GM12878 (cell line): ENCODE measurements around the gene VAC14.
"Not testable (repeated sequence)": the region's sequence is repeated elsewhere in the genome, so short reads cannot be mapped to it uniquely, and the experiment has no call there.

ENCODE experiments used
- EZH2 ChIP-seq: IDR thresholded peaks from 2 replicates; pipeline ENCODE4 v1.6.1; 2012; ENCODE audit warnings: low read depth, mild to moderate bottlenecking, control low read depth, inconsistent platforms, low read length, borderline replicate concordance; ENCODE audit not compliant: control insufficient read depth
- SRF ChIP-seq, 2 experiments: IDR thresholded peaks; 2 replicates each; pipeline ENCODE4 v1.6.1; 2011; ENCODE audit warnings: low read depth in 2 of 2, low read length in 2 of 2, mild to moderate bottlenecking in 1 of 2, moderate library complexity in 1 of 2
- TAF1 ChIP-seq: IDR thresholded peaks from 2 replicates; pipeline ENCODE4 v1.6.1; 2011; ENCODE audit warnings: mild to moderate bottlenecking, low read depth, low read length, borderline replicate concordance
- YBX1 ChIP-seq: fragments of 450-650 bp; IDR thresholded peaks from 2 replicates; pipeline ENCODE4 v1.6.1; 2016; ENCODE audit warnings: antibody characterized with exemption
- TF ChIP-seq, protein P1 (sequence below), 3 experiments: IDR thresholded peaks in 2 of 3; conservative IDR thresholded peaks in 1 of 3; 2 replicates each; pipeline ENCODE4 v1.5.1; 2011; ENCODE audit warnings: low read depth in 3 of 3, low read length in 3 of 3, mild to moderate bottlenecking in 3 of 3, control low read depth in 2 of 3, moderate library complexity in 2 of 3, inconsistent platforms in 1 of 3, mixed read lengths in 1 of 3; ENCODE audit not compliant: control insufficient read depth in 2 of 3, insufficient read depth in 1 of 3; ENCODE audit errors: extremely low read depth in 1 of 3
- TF ChIP-seq, protein P2 (sequence below): fragments of 450-650 bp; IDR thresholded peaks from 2 replicates; pipeline ENCODE4 v1.6.1; 2016; ENCODE audit warnings: mild to moderate bottlenecking
- TF ChIP-seq, protein P3 (sequence below): IDR thresholded peaks from 2 replicates; pipeline ENCODE4 v1.6.1; 2011; ENCODE audit warnings: borderline replicate concordance, low read depth, mild to moderate bottlenecking, moderate library complexity, mixed read lengths, low read length; ENCODE audit not compliant: insufficient read depth; ENCODE audit errors: extremely low read length

DNA sequence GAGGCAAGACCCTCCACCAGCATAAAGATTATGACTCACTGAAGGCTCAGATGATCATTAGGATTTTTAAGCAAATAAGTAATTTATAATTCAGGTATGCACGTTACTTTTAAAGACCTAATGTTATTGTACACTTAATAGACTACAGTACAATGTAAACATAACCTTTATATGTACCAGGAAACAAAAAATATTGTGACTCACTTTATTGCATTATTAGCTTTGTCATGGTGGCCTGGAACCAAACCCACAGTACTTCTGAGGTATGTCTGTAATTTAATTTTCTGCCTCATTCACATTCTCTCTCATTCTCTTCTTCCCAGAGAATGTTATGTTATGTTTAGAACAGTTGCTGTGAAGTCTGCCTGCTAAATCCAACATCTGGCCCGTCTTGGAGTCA, 21.8 kb upstream of the VAC14 start:
- TF ChIP-seq, protein P1, sequence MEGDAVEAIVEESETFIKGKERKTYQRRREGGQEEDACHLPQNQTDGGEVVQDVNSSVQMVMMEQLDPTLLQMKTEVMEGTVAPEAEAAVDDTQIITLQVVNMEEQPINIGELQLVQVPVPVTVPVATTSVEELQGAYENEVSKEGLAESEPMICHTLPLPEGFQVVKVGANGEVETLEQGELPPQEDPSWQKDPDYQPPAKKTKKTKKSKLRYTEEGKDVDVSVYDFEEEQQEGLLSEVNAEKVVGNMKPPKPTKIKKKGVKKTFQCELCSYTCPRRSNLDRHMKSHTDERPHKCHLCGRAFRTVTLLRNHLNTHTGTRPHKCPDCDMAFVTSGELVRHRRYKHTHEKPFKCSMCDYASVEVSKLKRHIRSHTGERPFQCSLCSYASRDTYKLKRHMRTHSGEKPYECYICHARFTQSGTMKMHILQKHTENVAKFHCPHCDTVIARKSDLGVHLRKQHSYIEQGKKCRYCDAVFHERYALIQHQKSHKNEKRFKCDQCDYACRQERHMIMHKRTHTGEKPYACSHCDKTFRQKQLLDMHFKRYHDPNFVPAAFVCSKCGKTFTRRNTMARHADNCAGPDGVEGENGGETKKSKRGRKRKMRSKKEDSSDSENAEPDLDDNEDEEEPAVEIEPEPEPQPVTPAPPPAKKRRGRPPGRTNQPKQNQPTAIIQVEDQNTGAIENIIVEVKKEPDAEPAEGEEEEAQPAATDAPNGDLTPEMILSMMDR (IDR thresholded peaks at IDR 0.05 in 2 of 3, conservative IDR thresholded peaks at IDR 0.05 in 1 of 3; ENCODE audit: control insufficient read depth in 2 of 3, extremely low read depth in 1 of 3, insufficient read depth in 1 of 3, low read depth in 3 of 3, low read length in 3 of 3): not testable (repeated sequence)
- TF ChIP-seq EZH2; YBX1; SRF (IDR thresholded peaks at IDR 0.05; ENCODE audit: low read depth in 2 of 2, low read length in 2 of 2); TAF1: not testable (repeated sequence)
- TF ChIP-seq, protein P2, sequence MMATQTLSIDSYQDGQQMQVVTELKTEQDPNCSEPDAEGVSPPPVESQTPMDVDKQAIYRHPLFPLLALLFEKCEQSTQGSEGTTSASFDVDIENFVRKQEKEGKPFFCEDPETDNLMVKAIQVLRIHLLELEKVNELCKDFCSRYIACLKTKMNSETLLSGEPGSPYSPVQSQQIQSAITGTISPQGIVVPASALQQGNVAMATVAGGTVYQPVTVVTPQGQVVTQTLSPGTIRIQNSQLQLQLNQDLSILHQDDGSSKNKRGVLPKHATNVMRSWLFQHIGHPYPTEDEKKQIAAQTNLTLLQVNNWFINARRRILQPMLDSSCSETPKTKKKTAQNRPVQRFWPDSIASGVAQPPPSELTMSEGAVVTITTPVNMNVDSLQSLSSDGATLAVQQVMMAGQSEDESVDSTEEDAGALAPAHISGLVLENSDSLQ: not testable (repeated sequence)
- TF ChIP-seq, protein P3, sequence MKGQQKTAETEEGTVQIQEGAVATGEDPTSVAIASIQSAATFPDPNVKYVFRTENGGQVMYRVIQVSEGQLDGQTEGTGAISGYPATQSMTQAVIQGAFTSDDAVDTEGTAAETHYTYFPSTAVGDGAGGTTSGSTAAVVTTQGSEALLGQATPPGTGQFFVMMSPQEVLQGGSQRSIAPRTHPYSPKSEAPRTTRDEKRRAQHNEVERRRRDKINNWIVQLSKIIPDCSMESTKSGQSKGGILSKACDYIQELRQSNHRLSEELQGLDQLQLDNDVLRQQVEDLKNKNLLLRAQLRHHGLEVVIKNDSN: not testable (repeated sequence)
